Naive thymus-derived CD4-positive, alpha-beta T cell (primary cell): ENCODE data around the gene TCF3. TPM values are rescaled to one million over a fixed set of nuclear protein-coding genes. Genes with fewer than 3 reads are reported as not detected.

ENCODE experiments used
- ATAC-seq: fragments of 150-1000 bp; cut with Tn5 transposase; 2 replicates; pipeline ENCODE4 v1.10.0; 2021; ENCODE audit warnings: mild to moderate bottlenecking, moderate library complexity
- CTCF ChIA-PET: fragments of 350-600 bp; sonication (Branson Sonifier 250); formaldehyde crosslinking; loops from one replicate; lab custom pipeline; 2021; ENCODE audit warnings: antibody characterized with exemption; lab: Charles Lee
- POLR2A ChIA-PET: fragments of 350-600 bp; sonication (Branson Sonifier 250); formaldehyde crosslinking; loops from one replicate; lab custom pipeline; 2021; ENCODE audit warnings: antibody characterized with exemption, inconsistent platforms; lab: Charles Lee
- DNase-seq, 9 donors: peaks; one replicate each; pipeline versions ENCODE4 v3.0.0 to v3.0.0-alpha.2; 2020 to 2022; ENCODE audit warnings: mixed read lengths in 1 of 9
- H3K27ac ChIP-seq: one replicate; pipeline ENCODE4 v1.7.0; 2013; ENCODE audit warnings: mild to moderate bottlenecking, low read depth, low read length, moderate library complexity
- H3K27me3 ChIP-seq, 2 donors: one replicate each; pipeline ENCODE4 v1.7.0; 2013; ENCODE audit warnings: low read length in 2 of 2, mild to moderate bottlenecking in 2 of 2, moderate library complexity in 2 of 2; ENCODE audit not compliant: control insufficient read depth in 2 of 2, insufficient read depth in 2 of 2
- H3K36me3 ChIP-seq, 3 experiments: 1 replicate in 2 of 3; 2 replicates in 1 of 3; pipeline ENCODE4 v1.7.0; 2013; ENCODE audit warnings: low read length in 3 of 3, mild to moderate bottlenecking in 3 of 3, moderate library complexity in 1 of 3; ENCODE audit not compliant: insufficient read depth in 3 of 3, control insufficient read depth in 2 of 3
- H3K4me1 ChIP-seq, 2 donors: one replicate each; pipeline ENCODE4 v1.7.0; 2013; ENCODE audit warnings: low read length in 2 of 2, mild to moderate bottlenecking in 2 of 2, moderate library complexity in 1 of 2; ENCODE audit not compliant: control insufficient read depth in 2 of 2, insufficient read depth in 2 of 2
- H3K4me3 ChIP-seq: 2 replicates; pipeline ENCODE4 v1.7.0; 2013; ENCODE audit warnings: mild to moderate bottlenecking, low read length
- H3K9me3 ChIP-seq, 3 experiments: 1 replicate in 2 of 3; 2 replicates in 1 of 3; pipeline ENCODE4 v1.7.0; 2013; ENCODE audit warnings: low read length in 3 of 3; ENCODE audit not compliant: control insufficient read depth in 2 of 3
- H3K27ac Mint-ChIP-seq, 9 donors: one replicate each; pipeline ENCODE4 v1.8.0; 2020 to 2022; ENCODE audit warnings: mixed read lengths in 9 of 9, mild to moderate bottlenecking in 8 of 9, moderate library complexity in 5 of 9, inconsistent platforms in 2 of 9
- H3K27me3 Mint-ChIP-seq, 5 donors: one replicate each; pipeline ENCODE4 v1.8.0; 2021 to 2022; ENCODE audit warnings: mixed read lengths in 5 of 5, mild to moderate bottlenecking in 1 of 5
- H3K36me3 Mint-ChIP-seq, 5 donors: one replicate each; pipeline ENCODE4 v1.8.0; 2020 to 2022; ENCODE audit warnings: mixed read lengths in 5 of 5, mild to moderate bottlenecking in 3 of 5, inconsistent platforms in 1 of 5
- H3K4me1 Mint-ChIP-seq, 7 donors: one replicate each; pipeline ENCODE4 v1.8.0; 2020 to 2022; ENCODE audit warnings: mixed read lengths in 7 of 7, mild to moderate bottlenecking in 3 of 7, inconsistent platforms in 1 of 7
- H3K4me3 Mint-ChIP-seq, 10 donors: one replicate each; pipeline ENCODE4 v1.8.0; 2020 to 2022; ENCODE audit warnings: mild to moderate bottlenecking in 10 of 10, mixed read lengths in 10 of 10, moderate library complexity in 6 of 10, inconsistent platforms in 2 of 10
- H3K9me3 Mint-ChIP-seq, 11 donors: one replicate each; pipeline ENCODE4 v1.8.0; 2020 to 2022; ENCODE audit warnings: mixed read lengths in 11 of 11, mild to moderate bottlenecking in 4 of 11, inconsistent platforms in 1 of 11, moderate library complexity in 1 of 11
- intact Hi-C, 2 donors: fragments of 100-400 bp; cut with micrococcal nuclease; formaldehyde crosslinking; loops; one replicate each; pipeline ENCODE4 v1.15.1; 2023
- polyA plus RNA-seq, 2 donors: library from polyadenylated mRNA; unstranded; fragments of 300-500 nt; fragmentation: Illumina TruSeq; gene quantifications; one replicate each; pipeline ENCODE4 v1.2.3, GENCODE V29; 2021
- total RNA-seq, 6 experiments: library from RNA in 5 of 6; stranded (reverse) in 5 of 6; gene quantifications; 1 replicate in 5 of 6; 2 replicates in 1 of 6; pipeline ENCODE4 v1.2.3 and lab custom pipeline; 2021 to 2026

TCF3 gene
- total and polyA plus RNA-seq, 7 experiments from 2014 or later: 5.8 to 83.6 (median 72.1) TPM

GRCh38 chr19:1659084-1659427 lies 6.6 kb upstream of the TCF3 start:
- H3K9me3 ChIP-seq: no peaks in the 10 kb centered on the region
- ATAC-seq: no peak
- Mint-ChIP-seq H3K4me1 (peaks cover 0 to 9% (median 0%) of the 10 kb centered on the region in 7 donors), H3K27me3 (peaks cover 0 to 10% (median 0%) of the 10 kb centered on the region in 5 donors), H3K27ac (no peak overlapping the region), H3K36me3 (no peaks in the 10 kb centered on the region), H3K9me3 (peaks cover 0 to 4% (median 0%) of the 10 kb centered on the region in 11 donors), H3K4me3 (no peak overlapping the region)
- H3K4me1 ChIP-seq: no peaks in the 10 kb centered on the region
- CTCF ChIA-PET: no interaction called here
- POLR2A ChIA-PET: no interaction called here
- intact Hi-C loops: no loop called here
- no peaks in the 10 kb centered on the region for H3K36me3 ChIP-seq
- H3K4me3 ChIP-seq: no peak overlapping the region
- no peak for DNase-seq
- H3K27me3 ChIP-seq: no peaks in the 10 kb centered on the region
- no peak overlapping the region for H3K27ac ChIP-seq

GRCh38 chr19:1658150-1659083 lies 6.0 kb upstream of the TCF3 start:
- Histone ChIP-seq H3K27ac (no peak overlapping the region), H3K9me3 (no peaks in the 10 kb centered on the region), H3K27me3 (no peaks in the 10 kb centered on the region), H3K4me3 (no peak overlapping the region), H3K36me3 (no peaks in the 10 kb centered on the region), H3K4me1 (no peaks in the 10 kb centered on the region)
- Mint-ChIP-seq H3K27ac (no peak overlapping the region), H3K4me1 (peaks cover 0 to 9% (median 0%) of the 10 kb centered on the region in 7 donors), H3K27me3 (peaks cover 0 to 10% (median 0%) of the 10 kb centered on the region in 5 donors), H3K4me3 (no peak overlapping the region), H3K9me3 (peaks cover 0 to 4% (median 0%) of the 10 kb centered on the region in 11 donors), H3K36me3 (no peaks in the 10 kb centered on the region)
- no peak for DNase-seq
- intact Hi-C loops: no loop called here
- ChIA-PET POLR2A (interaction anchor here (0.6 kb wide), 1 partner anchor 1895 kb away, joined by 3 read pairs; no protein-coding TSS in a partner anchor), CTCF (no interaction called here)
- ATAC-seq: no peak

GRCh38 chr19:1657746-1658145 lies 5.3 kb upstream of the TCF3 start:
- DNase-seq (no peak), ATAC-seq (no peak)
- no peak overlapping the region for H3K27ac Mint-ChIP-seq
- Histone ChIP-seq H3K27ac (no peak overlapping the region), H3K9me3 (no peaks in the 10 kb centered on the region), H3K27me3 (no peaks in the 10 kb centered on the region), H3K4me1 (no peaks in the 10 kb centered on the region), H3K36me3 (no peaks in the 10 kb centered on the region), H3K4me3 (no peak overlapping the region)
- CTCF ChIA-PET: interaction anchor here (0.6 kb wide), 1 partner anchor 485 kb away, joined by 3 read pairs; no protein-coding TSS in a partner anchor
- peaks cover 0 to 5% (median 0%) of the 10 kb centered on the region in 11 donors for H3K9me3 Mint-ChIP-seq
- H3K4me1 Mint-ChIP-seq: peaks cover 0 to 9% (median 0%) of the 10 kb centered on the region in 7 donors
- POLR2A ChIA-PET: interaction anchor here (0.6 kb wide), 1 partner anchor 1896 kb away, joined by 3 read pairs; no protein-coding TSS in a partner anchor
- intact Hi-C loops: no loop called here
- H3K36me3 Mint-ChIP-seq: no peaks in the 10 kb centered on the region
- no peak overlapping the region for H3K4me3 Mint-ChIP-seq
- H3K27me3 Mint-ChIP-seq: peaks cover 0 to 10% (median 0%) of the 10 kb centered on the region in 5 donors

- intact Hi-C loops: no loop called here
- H3K4me3 Mint-ChIP-seq: no peak overlapping the region
- Histone ChIP-seq H3K27ac (no peak overlapping the region), H3K9me3 (no peaks in the 10 kb centered on the region), H3K36me3 (no peaks in the 10 kb centered on the region), H3K27me3 (no peaks in the 10 kb centered on the region), H3K4me3 (no peak overlapping the region), H3K4me1 (no peaks in the 10 kb centered on the region)
- peaks cover 0 to 9% (median 0%) of the 10 kb centered on the region in 7 donors for H3K4me1 Mint-ChIP-seq
- no peak for ATAC-seq
- H3K36me3 Mint-ChIP-seq: no peaks in the 10 kb centered on the region
- peaks cover 0 to 6% (median 0%) of the 10 kb centered on the region in 11 donors for H3K9me3 Mint-ChIP-seq
- CTCF ChIA-PET: interaction anchor here (0.6 kb wide), 1 partner anchor 486 kb away, joined by 3 read pairs; no protein-coding TSS in a partner anchor
- no peak for DNase-seq
- peak overlapping the region in 1 of 9 donors; percentile 56 for H3K27ac Mint-ChIP-seq
- POLR2A ChIA-PET: interaction anchor here (0.7 kb wide), 1 partner anchor 54 kb away, joined by 3 read pairs; no protein-coding TSS in a partner anchor
- H3K27me3 Mint-ChIP-seq: peaks cover 0 to 9% (median 0%) of the 10 kb centered on the region in 5 donors
Measured at GRCh38 chr19:1656988-1657536, 4.6 kb upstream of the TCF3 start.

DNA sequence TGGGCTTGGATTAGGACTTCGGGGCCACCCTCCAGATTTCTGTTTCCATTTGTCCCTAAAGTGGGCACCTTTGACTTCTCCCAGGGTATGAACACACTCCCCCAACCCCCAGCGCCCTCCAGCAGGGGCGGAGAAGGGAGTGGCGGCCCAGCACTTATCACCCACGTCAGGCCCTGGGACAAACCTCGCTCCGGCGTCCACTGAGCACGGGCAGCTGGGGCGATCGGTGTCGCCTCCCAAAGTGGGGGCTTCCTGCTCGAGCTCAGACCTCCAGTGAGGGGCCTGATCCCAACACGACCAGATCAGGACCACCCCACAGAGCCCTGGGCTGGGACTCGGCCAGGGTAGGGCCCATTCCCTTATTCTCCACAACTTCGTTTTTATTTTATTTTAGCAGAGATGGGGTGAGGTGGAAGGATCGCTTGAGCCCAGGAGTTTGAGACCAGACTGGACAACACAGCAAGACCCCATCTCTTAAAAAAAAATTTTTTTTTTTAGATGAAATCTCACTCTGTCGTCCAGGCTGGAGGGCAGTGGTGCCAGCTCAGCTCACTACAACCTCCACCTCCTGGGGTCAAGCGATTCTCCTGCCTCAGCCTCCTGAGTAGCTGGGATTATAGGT lies 3.7 kb upstream of the TCF3 start:
- POLR2A ChIA-PET: interaction anchor here (0.5 to 1.0 kb wide), 2 partner anchors 16 to 63 kb away, joined by 3 read pairs; no protein-coding TSS in a partner anchor
- peaks cover 0 to 8% (median 0%) of the 10 kb centered on the region in 5 donors for H3K27me3 Mint-ChIP-seq

More for the DNA sequence above, 3.7 kb upstream of the TCF3 start:
- Histone ChIP-seq H3K4me1 (no peaks in the 10 kb centered on the region), H3K27ac (no peak overlapping the region), H3K4me3 (no peak overlapping the region), H3K9me3 (no peaks in the 10 kb centered on the region), H3K27me3 (no peaks in the 10 kb centered on the region), H3K36me3 (no peaks in the 10 kb centered on the region)
- Mint-ChIP-seq H3K27ac (no peak overlapping the region), H3K4me1 (peaks cover 0 to 9% (median 0%) of the 10 kb centered on the region in 7 donors), H3K36me3 (no peaks in the 10 kb centered on the region), H3K4me3 (no peak overlapping the region), H3K9me3 (peaks cover 0 to 9% (median 0%) of the 10 kb centered on the region in 11 donors)
- no peak for ATAC-seq
- intact Hi-C loops: no loop called here
- CTCF ChIA-PET: interaction anchor here (0.5 kb wide), 1 partner anchor 170 kb away, joined by 6 read pairs; no protein-coding TSS in a partner anchor
- DNase-seq: no peak
